ENCODE data around the gene POFUT2. TPM values are rescaled to one million over a fixed set of nuclear protein-coding genes. Genes with fewer than 3 reads are reported as not detected.

The POFUT2 gene
- total RNA-seq, 1 donor from 2014 or later, result 38.3 TPM

- no peak overlapping the region for H3K27ac ChIP-seq
- intact Hi-C loops (cut with DNase I), result no loop called here
- TF ChIP-seq POLR2A (IDR thresholded peaks at IDR 0.05) (no peak), POLR2AphosphoS5 (IDR thresholded peaks at IDR 0.05; ENCODE audit: insufficient read depth in 1 of 2, low read depth in 1 of 2) (no peak)
- TF ChIP-seq, protein P1, sequence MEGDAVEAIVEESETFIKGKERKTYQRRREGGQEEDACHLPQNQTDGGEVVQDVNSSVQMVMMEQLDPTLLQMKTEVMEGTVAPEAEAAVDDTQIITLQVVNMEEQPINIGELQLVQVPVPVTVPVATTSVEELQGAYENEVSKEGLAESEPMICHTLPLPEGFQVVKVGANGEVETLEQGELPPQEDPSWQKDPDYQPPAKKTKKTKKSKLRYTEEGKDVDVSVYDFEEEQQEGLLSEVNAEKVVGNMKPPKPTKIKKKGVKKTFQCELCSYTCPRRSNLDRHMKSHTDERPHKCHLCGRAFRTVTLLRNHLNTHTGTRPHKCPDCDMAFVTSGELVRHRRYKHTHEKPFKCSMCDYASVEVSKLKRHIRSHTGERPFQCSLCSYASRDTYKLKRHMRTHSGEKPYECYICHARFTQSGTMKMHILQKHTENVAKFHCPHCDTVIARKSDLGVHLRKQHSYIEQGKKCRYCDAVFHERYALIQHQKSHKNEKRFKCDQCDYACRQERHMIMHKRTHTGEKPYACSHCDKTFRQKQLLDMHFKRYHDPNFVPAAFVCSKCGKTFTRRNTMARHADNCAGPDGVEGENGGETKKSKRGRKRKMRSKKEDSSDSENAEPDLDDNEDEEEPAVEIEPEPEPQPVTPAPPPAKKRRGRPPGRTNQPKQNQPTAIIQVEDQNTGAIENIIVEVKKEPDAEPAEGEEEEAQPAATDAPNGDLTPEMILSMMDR (IDR thresholded peaks at IDR 0.05), result no peak
- no peak for DNase-seq (ENCODE audit: extremely low spot score in 2 of 2)
- no peaks in the 10 kb centered on the region for H3K27me3 ChIP-seq
- H3K9me3 ChIP-seq, result no peaks in the 10 kb centered on the region
- no peak overlapping the region for H3K4me3 ChIP-seq
- peaks cover 0 to 67% of the 10 kb centered on the region in 2 donors for H3K36me3 ChIP-seq
- H3K4me1 ChIP-seq, result peaks cover 12% of the 10 kb centered on the region
Measured at GRCh38 chr21:45282283-45283034, 5.2 kb downstream of the POFUT2 start.

GRCh38 chr21:45281411-45282282 is 6.0 kb downstream of the POFUT2 start:
- intact Hi-C loops (cut with DNase I), result no loop called here
- H3K27ac ChIP-seq, result no peak overlapping the region
- no peaks in the 10 kb centered on the region for H3K9me3 ChIP-seq
- H3K4me3 ChIP-seq, result no peak overlapping the region
- TF ChIP-seq POLR2A (IDR thresholded peaks at IDR 0.05), result no peak
- TF ChIP-seq POLR2AphosphoS5 (IDR thresholded peaks at IDR 0.05; ENCODE audit: insufficient read depth in 1 of 2, low read depth in 1 of 2), result no peak
- TF ChIP-seq, protein P1 (IDR thresholded peaks at IDR 0.05), result no peak
- H3K27me3 ChIP-seq, result no peaks in the 10 kb centered on the region
- peaks cover 4% of the 10 kb centered on the region for H3K4me1 ChIP-seq
- DNase-seq (ENCODE audit: extremely low spot score in 2 of 2), result no peak
- peaks cover 0 to 75% of the 10 kb centered on the region in 2 donors for H3K36me3 ChIP-seq

DNA sequence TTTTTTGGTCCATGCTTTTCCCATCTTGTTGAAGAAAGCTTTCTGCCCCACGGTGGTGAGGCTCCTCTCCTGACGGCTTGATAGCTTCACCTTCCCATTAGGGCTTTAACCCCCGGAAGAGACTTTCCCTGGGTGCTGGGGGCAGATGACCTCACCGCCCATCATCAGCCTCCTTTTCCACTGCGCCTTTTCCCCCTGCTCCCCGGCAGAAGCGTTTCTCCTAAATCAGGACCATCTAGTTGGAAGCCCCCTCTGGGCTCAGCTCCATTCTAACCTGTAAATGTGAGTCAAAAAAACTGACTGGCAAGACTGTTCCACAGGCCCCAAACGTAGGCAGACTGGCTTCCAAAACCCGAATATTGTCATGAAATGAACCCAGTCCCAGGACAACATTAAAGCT is 6.7 kb downstream of the POFUT2 start:
- H3K27ac ChIP-seq, result no peak overlapping the region
- no peak for DNase-seq (ENCODE audit: extremely low spot score in 2 of 2)
- no peaks in the 10 kb centered on the region for H3K4me1 ChIP-seq
- peaks cover 0 to 78% of the 10 kb centered on the region in 2 donors for H3K36me3 ChIP-seq
- TF ChIP-seq POLR2A (IDR thresholded peaks at IDR 0.05), result no peak
- TF ChIP-seq, protein P1 (IDR thresholded peaks at IDR 0.05), result no peak
- no peak for TF ChIP-seq POLR2AphosphoS5 (IDR thresholded peaks at IDR 0.05; ENCODE audit: insufficient read depth in 1 of 2, low read depth in 1 of 2)
- H3K4me3 ChIP-seq, result no peak overlapping the region
- H3K9me3 ChIP-seq, result no peaks in the 10 kb centered on the region
- intact Hi-C loops (cut with DNase I), result no loop called here
- no peaks in the 10 kb centered on the region for H3K27me3 ChIP-seq

GRCh38 chr21:45280178-45280821 is 7.4 kb downstream of the POFUT2 start:
- DNase-seq (ENCODE audit: extremely low spot score in 2 of 2), result no peak
- no peak overlapping the region for H3K4me3 ChIP-seq
- no peak overlapping the region for H3K27ac ChIP-seq
- no peaks in the 10 kb centered on the region for H3K4me1 ChIP-seq
- H3K9me3 ChIP-seq, result no peaks in the 10 kb centered on the region
- peaks cover 0 to 84% of the 10 kb centered on the region in 2 donors for H3K36me3 ChIP-seq
- no peaks in the 10 kb centered on the region for H3K27me3 ChIP-seq
- TF ChIP-seq POLR2A (IDR thresholded peaks at IDR 0.05) (no peak), POLR2AphosphoS5 (IDR thresholded peaks at IDR 0.05; ENCODE audit: insufficient read depth in 1 of 2, low read depth in 1 of 2) (no peak)
- TF ChIP-seq, protein P1 (IDR thresholded peaks at IDR 0.05), result no peak
- intact Hi-C loops (cut with DNase I), result no loop called here
